ENCODE results near the gene DNMBP.

Gene DNMBP

DNA sequence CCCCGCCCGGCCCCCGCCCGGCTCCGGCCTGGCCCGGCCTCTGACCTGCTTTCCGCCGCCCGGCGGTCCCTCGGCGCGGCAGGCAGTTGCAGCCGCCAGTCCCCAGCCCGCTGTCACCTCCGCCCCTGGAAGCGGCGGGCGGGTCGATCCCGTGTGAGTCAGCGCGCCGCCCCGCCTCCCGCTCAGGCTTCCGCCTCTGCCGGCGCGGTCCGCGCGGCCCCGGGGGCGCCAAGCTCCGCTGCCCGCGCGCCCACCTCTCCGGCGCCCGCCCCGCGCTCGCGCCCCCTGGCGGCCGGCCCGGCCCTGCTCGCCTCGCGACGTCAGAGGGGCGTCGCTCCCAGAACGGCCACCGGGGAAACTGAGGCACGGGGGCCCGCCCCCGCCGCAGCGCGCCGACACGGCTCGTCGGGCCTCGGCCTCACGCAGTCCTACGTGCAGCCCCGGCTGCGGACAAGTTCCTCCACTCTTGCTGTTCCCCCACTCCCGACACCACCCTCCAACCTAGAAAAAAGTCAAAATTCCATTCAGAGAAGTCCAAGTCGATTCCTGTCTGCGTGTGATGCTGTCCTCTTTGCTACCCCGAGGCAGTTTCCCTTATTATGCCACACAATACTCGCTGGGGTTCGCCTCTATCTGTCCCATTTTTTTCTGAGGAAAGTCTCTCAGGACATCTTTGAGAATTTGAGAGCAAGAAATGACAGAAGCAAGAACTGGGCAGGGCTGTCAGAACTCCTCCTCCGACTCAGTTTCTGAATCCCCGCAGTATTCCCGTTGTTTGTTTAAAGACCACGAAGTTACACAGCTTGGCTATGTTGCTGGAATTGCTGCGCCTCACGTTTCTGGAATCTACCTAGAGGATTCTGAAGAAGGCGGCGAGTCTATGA, at the start of gene DNMBP:
DNMBP (minus strand) TSS at position 155 of the 884 bp plus-strand sequence. CDS start 37,823 bp downstream, outside the sequence.
- DNase-seq (ENCODE audit: low read depth) = peak; percentile 53

DNA sequence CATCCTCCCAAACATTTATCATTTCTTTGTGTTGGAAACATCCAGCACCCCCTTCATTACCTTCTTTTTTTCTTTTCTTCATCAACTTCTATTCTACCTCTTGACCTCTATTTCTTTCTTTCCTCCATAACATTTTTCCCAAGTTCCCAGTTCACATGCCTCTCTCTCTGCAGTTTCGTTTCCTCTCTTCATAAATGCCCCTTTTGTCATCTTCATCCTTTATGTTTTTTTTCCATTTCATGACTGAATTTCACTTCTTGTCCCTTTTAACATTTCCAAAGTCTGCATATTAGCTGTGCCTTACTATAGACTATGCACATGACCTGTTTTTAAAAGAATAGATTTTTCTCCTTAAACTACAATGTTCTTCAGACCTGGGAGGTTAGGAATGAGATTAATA, 48.2 kb upstream of the DNMBP start:
- no peak for DNase-seq (ENCODE audit: low read depth)

DNA sequence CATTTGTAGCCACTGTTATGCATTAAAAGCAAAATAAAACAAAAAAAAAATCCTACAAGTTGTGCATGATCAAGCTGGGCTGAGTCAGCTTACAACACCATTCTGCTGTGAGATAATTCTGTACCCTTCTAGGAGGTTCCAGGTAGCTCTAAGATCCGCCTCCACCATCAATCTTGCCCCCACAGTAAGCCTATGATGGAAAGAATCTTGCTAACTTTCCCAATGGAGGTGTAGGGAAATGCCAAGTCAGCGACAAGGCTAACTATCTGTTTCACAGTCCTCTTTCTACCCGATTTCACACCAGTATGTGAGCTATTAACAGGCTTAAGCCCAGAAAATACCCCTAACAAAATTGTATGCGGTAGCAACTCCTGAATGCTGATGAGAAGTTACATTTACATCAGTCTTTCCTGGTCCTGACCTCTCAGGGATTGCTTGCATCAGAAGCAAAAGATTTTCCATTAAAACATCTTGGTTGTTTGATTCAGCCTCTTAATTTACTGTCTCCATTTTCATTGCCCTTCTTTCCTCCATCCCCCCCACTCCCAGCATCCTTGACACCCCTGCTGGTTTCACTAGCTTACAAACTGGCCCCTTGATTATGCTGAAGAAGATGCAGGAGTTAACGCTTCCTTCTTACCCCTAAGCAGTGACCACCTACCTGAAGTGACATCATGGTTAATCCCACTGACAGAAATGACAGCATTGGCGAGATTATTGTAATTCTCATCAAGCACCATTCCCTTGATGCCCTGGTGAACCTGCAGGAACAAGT, 44.1 kb upstream of the DNMBP start:
- no peak for DNase-seq (ENCODE audit: low read depth)

DNA sequence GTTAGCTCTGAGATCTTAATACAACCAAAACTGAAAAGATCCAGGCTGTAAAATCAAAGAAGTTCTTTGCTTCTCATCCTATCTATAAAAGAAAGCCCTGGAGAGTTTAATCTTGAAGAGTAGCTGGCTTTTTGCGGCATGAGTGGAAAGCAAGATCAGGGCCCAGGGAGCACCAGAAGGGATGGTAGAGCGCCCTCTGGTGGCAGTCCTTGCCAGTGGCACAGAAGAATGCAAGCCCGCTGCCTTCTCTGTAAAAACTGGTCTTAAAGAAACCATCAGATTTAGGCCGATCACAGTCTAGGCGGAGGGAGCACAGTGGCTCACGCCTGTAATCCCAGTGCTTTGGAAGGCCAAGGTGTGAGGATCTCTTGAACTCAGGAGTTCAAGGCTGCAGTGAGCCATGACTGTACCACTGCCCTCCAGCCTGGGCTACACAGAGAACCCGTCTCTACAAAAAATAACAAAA, 36.3 kb upstream of the DNMBP start:
- DNase-seq (ENCODE audit: low read depth) = peak; percentile 73

- DNase-seq (ENCODE audit: low read depth) = no peak
These were observed 35.8 kb upstream of the DNMBP start for GRCh38 chr10:100045592-100045991.

- no peak for DNase-seq (ENCODE audit: low read depth)
These were observed 34.0 kb upstream of the DNMBP start for GRCh38 chr10:100043796-100044195.

GRCh38 chr10:100043344-100043743, 33.6 kb upstream of the DNMBP start:
- DNase-seq (ENCODE audit: low read depth) = no peak

DNA sequence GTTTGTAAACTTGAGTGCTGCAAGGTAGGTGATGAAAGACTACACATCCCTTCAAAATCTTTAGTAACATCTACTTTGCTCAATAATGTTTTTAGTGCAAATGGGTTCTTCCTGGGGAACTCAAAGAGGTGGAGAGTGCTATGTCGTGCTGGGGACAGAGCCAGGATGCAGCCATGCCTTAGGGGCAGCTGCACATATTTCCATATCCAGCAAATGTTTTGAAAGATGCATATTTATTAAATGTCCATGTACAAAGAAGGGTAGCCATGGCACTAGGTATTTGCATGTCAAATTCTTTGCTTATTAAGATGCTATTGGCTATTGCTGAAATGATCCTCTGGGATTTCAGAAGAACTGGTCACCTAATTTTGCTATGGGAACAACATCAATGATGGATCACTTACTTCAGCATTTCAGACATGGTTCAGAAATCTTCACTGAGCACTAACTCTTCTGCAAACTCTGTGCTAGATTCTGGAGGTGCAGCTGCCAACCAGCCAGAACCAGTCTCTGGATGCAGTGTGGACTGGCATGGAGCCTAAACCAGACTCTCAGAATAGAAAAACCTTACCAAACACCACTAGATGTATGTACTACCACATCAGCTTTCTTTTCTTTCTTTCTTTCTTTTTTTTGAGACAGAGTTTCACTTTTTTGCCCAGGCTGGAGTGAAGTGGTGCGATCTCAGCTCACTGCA, 31.7 kb upstream of the DNMBP start:
- no peak for DNase-seq (ENCODE audit: low read depth)

GRCh38 chr10:100038561-100039071, 28.9 kb upstream of the DNMBP start:
- DNase-seq (ENCODE audit: low read depth) = no peak

DNA sequence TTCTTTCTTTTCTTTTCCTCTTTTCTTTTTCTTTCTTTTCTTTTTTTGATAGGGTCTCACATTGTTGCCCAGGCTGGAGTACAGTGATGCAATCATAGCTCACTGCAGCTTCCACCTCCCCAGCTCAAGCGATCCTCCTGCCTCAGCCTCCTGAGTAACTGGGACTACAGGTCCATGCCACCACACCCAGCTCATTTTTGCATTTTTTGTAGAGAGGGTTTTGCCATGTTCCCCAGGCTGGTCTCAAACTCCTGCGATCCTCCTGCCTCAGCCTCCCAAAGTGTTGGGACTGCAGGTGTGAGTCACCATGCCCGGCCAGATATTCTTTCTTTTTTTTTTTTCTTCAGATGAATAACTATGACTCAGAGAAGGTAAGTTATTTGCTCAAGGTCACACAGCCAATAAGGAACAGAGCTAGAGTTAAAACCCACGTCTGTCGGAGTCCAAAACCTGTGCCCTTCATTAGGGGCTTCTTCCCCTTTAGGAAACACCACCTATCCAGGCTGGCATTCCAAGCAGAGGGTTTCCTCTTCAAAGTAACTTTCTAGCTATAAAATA, 28.1 kb upstream of the DNMBP start:
- DNase-seq (ENCODE audit: low read depth) = no peak

GRCh38 chr10:100036850-100037249, 27.1 kb upstream of the DNMBP start:
- DNase-seq (ENCODE audit: low read depth) = no peak

GRCh38 chr10:100033766-100034418, 24.1 kb upstream of the DNMBP start:
- no peak for DNase-seq (ENCODE audit: low read depth)

DNA sequence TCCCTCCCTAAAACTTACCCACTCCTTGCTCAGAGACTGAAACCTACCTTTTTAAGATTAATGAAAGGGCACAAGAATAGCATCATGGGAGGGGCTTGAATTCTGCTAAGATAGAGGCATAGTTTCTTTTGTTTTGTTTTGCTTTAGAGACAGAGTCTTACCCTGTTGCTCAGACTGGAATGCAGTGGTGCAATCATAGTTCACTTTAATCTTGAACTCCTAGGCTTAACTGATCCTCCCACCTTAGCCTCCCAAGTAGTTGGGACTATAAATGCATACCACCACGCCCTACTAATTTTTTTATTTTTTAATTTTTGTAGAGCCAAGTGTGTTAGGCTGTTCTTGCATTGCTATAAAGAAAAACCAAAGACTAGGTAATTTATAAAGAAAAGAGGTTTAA, 17.7 kb upstream of the DNMBP start:
- DNase-seq (ENCODE audit: low read depth) = no peak

- no peak for DNase-seq (ENCODE audit: low read depth)
These were observed 15.8 kb upstream of the DNMBP start for GRCh38 chr10:100025576-100025975.

GRCh38 chr10:100024748-100025147, 15.0 kb upstream of the DNMBP start:
- no peak for DNase-seq (ENCODE audit: low read depth)

DNA sequence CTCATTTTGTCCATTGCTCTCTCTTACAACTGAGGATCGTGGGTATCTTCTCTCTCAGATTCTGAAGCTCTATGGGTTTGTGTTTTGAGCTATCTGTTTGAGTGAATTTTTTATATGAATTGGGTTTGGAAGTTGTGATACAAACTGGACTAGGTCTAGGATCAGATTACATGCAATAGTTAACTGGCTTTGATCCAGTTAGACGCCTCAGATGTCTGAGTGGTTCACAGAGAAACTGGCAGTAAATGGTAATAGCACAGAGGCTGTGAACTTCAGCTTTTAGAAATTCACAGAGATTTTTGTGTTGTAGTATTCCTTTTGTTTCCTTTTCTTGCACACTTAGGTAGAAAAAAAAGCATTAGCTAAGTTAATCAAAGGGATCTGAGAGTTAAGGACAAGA, 12.7 kb upstream of the DNMBP start:
- no peak for DNase-seq (ENCODE audit: low read depth)

DNA sequence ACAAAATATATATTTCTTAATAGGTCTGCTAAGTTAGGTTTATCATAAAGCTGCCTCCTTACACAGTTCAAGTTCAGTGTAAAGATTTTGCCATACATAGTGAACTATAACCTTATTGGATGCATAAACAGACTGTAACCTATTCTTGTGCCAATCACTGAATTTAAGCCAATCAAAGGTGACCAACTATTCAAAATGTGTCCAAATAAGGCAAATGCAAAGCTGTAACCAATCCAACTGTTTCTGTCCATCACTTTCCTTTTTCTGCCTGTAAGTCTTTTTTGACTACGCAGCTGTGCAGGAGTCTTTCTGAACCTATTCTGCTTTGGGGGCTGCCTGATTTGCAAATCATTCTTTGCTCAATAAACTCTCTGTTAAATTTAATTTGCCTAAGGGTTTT, 11.6 kb upstream of the DNMBP start:
- no peak for DNase-seq (ENCODE audit: low read depth)

GRCh38 chr10:100020886-100021253, 11.1 kb upstream of the DNMBP start:
- no peak for DNase-seq (ENCODE audit: low read depth)

GRCh38 chr10:100020142-100020885, 10.6 kb upstream of the DNMBP start:
- no peak for DNase-seq (ENCODE audit: low read depth)

DNA sequence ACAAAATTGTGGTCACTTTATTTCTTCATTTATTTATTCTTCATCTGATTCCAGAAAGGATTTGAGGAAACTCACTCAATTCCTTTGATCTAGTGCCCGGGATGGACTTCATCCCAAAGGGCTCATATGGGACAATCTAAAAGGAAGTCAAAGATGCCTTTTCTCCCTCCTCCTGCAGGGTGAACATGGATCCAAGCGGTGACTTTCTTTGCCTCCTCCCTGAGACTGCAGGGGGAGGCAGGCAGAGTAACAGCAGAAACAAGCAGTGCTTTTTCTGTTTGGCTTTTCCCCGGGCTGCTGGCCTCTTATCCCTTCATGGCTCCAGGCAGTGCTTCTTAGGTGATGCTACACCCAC, 10.0 kb upstream of the DNMBP start:
- DNase-seq (ENCODE audit: low read depth) = no peak
